Stomach (tissue), 9 donors: ENCODE data around the gene PNLDC1. TPM values are rescaled to one million over a fixed set of nuclear protein-coding genes. Genes with fewer than 3 reads are reported as not detected.
A peak's percentile ranks its signal among the peaks of the same experiment; 100 is the strongest.

ENCODE experiments used
- DNase-seq, 2 donors: peaks; one replicate each; pipeline versions ENCODE4 v3.0.0 to v3.0.0-alpha.2; 2013 to 2019
- H3K27ac ChIP-seq, 5 donors: fragments of 200-600 bp in 4 of 5; sonication (generic) in 4 of 5; one replicate each; pipeline ENCODE4 v1.5.1; 2013 to 2019; ENCODE audit warnings: mild to moderate bottlenecking in 1 of 5, moderate library complexity in 1 of 5
- H3K27me3 ChIP-seq, 3 donors: fragments of 200-600 bp; sonication (generic); one replicate each; pipeline ENCODE4 v1.5.1; 2017 to 2019; ENCODE audit warnings: mixed run types in 1 of 3
- H3K36me3 ChIP-seq, 4 donors: fragments of 200-600 bp; sonication (generic); 1 replicate in 3 of 4; 2 replicates in 1 of 4; pipeline ENCODE4 v1.5.1; 2016 to 2019
- H3K4me1 ChIP-seq, 4 donors: fragments of 200-600 bp; sonication (generic); one replicate each; pipeline ENCODE4 v1.5.1; 2016 to 2019
- H3K4me3 ChIP-seq, 4 donors: fragments of 200-600 bp; sonication (generic) in 3 of 4; one replicate each; pipeline ENCODE4 v1.5.1; 2016 to 2019; ENCODE audit warnings: mild to moderate bottlenecking in 1 of 4
- H3K9me3 ChIP-seq, 4 donors: fragments of 200-600 bp; sonication (generic); one replicate each; pipeline ENCODE4 v1.5.1; 2016 to 2019
- CTCF ChIP-seq, 7 experiments: fragments of 450-650 bp in 4 of 7; fragments of 200-600 bp in 3 of 7; sonication (generic) in 3 of 7; IDR thresholded peaks; one replicate each; pipeline ENCODE4 v1.5.1; 2016 to 2019; ENCODE audit warnings: antibody characterized with exemption in 7 of 7, control low read depth in 2 of 7, mild to moderate bottlenecking in 1 of 7
- EP300 ChIP-seq: sonication (generic); formaldehyde crosslinking; IDR thresholded peaks from one replicate; pipeline ENCODE4 v1.6.1; 2017; ENCODE audit warnings: antibody characterized with exemption
- POLR2A ChIP-seq, 4 donors: fragments of 450-650 bp; IDR thresholded peaks; one replicate each; pipeline ENCODE4 v1.6.1; 2016; ENCODE audit warnings: antibody characterized with exemption in 4 of 4, control low read depth in 2 of 4, mild to moderate bottlenecking in 1 of 4, moderate library complexity in 1 of 4
- POLR2AphosphoS5 ChIP-seq, 3 donors: sonication (generic); formaldehyde crosslinking; IDR thresholded peaks; one replicate each; pipeline ENCODE4 v1.6.1; 2016; ENCODE audit warnings: antibody characterized with exemption in 3 of 3
- WGBS, 5 donors: extraction: QIAGEN DNeasy Blood & Tissue Kit in 3 of 5; methylation state at CpG; one replicate each; pipeline versions ENCODE4 v1.1.5 to v1.1.7; 2013 to 2018; 5-methylcytosine and 5-hydroxymethylcytosine counted together
- intact Hi-C: fragments of 100-400 bp; cut with DNase I; formaldehyde crosslinking; loops from one replicate; pipeline ENCODE4 v1.15.1; 2023; ENCODE audit warnings: low total_unique reads
- polyA plus RNA-seq, 3 donors: library from polyadenylated mRNA; stranded (reverse); fragments of 200-250 nt; gene quantifications; one replicate each; pipeline ENCODE4 v1.2.3, GENCODE V29; 2013
- total RNA-seq, 5 donors: library from RNA; depleted of rRNA; stranded (reverse); fragments of >200 nt; gene quantifications; one replicate each; pipeline versions ENCODE4 v1.1.0 to v1.2.3, GENCODE V29; 2014 to 2016
- donor health status: healthy with polysubstance abuse.
- donor health status: Bipolar disorder and iron deficiency.
- donor health status: healthy.

Gene PNLDC1
- total and polyA plus RNA-seq, 8 donors, result 0.25 to 2.5 (median 0.43) TPM; not detected in 4

- intact Hi-C loops, result loop anchor here (10.0 kb wide), 1 partner anchor 75 kb away; no protein-coding TSS in a partner anchor
- TF ChIP-seq POLR2AphosphoS5 (IDR thresholded peaks at IDR 0.05) (no peak), CTCF (IDR thresholded peaks at IDR 0.05) (no peak), POLR2A (IDR thresholded peaks at IDR 0.05) (no peak), EP300 (no peak)
- DNase-seq, result no peak
- no peak overlapping the region for H3K4me3 ChIP-seq
- H3K4me1 ChIP-seq, result peaks cover 8 to 40% (median 29%) of the 10 kb centered on the region in 4 donors
- whole genome bisulfite sequencing, 5 donors, result 58 to 86% (median 73%) methylated on average over 2 of the region's 2 CpGs; no CpG with 5 or more reads in 1 of the 5 donors
- no peaks in the 10 kb centered on the region for H3K27me3 ChIP-seq
- H3K36me3 ChIP-seq, result peaks cover 22 to 54% (median 51%) of the 10 kb centered on the region in 4 donors
- H3K27ac ChIP-seq, result peak overlapping the region in 1 of 5 donors; percentile 99
- no peaks in the 10 kb centered on the region for H3K9me3 ChIP-seq
Measured at GRCh38 chr6:159759645-159760044, 40.4 kb upstream of the PNLDC1 start.

DNA sequence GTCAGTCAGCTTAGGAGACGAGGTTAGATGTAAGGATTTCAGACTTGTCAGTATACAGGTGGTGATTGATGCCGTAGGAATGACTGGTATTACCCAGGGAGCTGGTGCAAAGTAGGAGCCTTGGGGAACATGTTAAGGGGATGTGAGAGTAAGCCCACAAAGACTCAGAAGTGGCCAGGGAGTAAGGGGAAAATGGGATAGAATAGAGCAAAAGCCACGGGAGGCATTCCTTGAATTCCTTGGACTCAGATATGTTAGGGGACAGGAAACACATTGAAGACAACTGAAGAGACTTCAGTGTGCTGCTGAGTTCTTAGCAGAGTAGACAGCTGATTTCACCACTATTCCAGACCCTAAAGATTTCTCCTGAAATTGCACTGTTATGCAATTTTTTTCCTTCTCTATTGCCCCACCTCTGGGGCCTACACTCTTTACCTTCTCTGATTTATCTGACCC, 39.4 kb upstream of the PNLDC1 start:
- Histone ChIP-seq H3K27ac (peak overlapping the region in 4 of 5 donors; percentile 99), H3K36me3 (peaks cover 15 to 51% (median 48%) of the 10 kb centered on the region in 4 donors), H3K4me1 (peaks cover 8 to 47% (median 31%) of the 10 kb centered on the region in 4 donors), H3K9me3 (no peaks in the 10 kb centered on the region), H3K4me3 (peak overlapping the region in 3 of 4 donors; percentile 79 to 85 (median 83)), H3K27me3 (no peaks in the 10 kb centered on the region)
- intact Hi-C loops, result no loop called here
- TF ChIP-seq POLR2A (IDR thresholded peaks at IDR 0.05), result no peak
- TF ChIP-seq POLR2AphosphoS5 (IDR thresholded peaks at IDR 0.05), result no peak
- TF ChIP-seq CTCF (IDR thresholded peaks at IDR 0.05), result no peak
- no peak for TF ChIP-seq EP300
- DNase-seq, result peak in 1 of 2 donors; percentile 12
- 45 to 57% (median 47%) methylated on average over 3 of the region's 3 CpGs for WGBS, 5 donors

GRCh38 chr6:159761129-159761872, 38.8 kb upstream of the PNLDC1 start:
- peaks cover 8 to 50% (median 34%) of the 10 kb centered on the region in 4 donors for H3K4me1 ChIP-seq
- 4 to 10% (median 8%) methylated on average over 33 to 45 of the region's 45 CpGs for WGBS, 5 donors
- H3K36me3 ChIP-seq, result peaks cover 15 to 47% (median 41%) of the 10 kb centered on the region in 4 donors
- peak overlapping the region; percentile 99 to 100 (median 99) for H3K27ac ChIP-seq
- no peak for TF ChIP-seq POLR2AphosphoS5 (IDR thresholded peaks at IDR 0.05)
- TF ChIP-seq CTCF (IDR thresholded peaks at IDR 0.05), result no peak
- TF ChIP-seq POLR2A (IDR thresholded peaks at IDR 0.05), result no peak
- TF ChIP-seq EP300, result no peak
- no peaks in the 10 kb centered on the region for H3K9me3 ChIP-seq
- no peaks in the 10 kb centered on the region for H3K27me3 ChIP-seq
- DNase-seq, result peak; percentile 29 to 64
- H3K4me3 ChIP-seq, result peak overlapping the region; percentile 79 to 91 (median 84)
- intact Hi-C loops, result no loop called here

GRCh38 chr6:159761873-159762680, 38.0 kb upstream of the PNLDC1 start, which contains the start of gene ACAT2:
Gene ACAT2 (plus strand): TSS chr6:159762045. CDS start chr6:159762088, 43 bp downstream.
- H3K27ac ChIP-seq, result peak within 1 kb of the TSS; percentile 99 to 100 (median 99)
- TF ChIP-seq POLR2AphosphoS5 (IDR thresholded peaks at IDR 0.05), result peak; percentile 39 to 70 (median 62)
- TF ChIP-seq EP300, result no peak
- peak in 1 of 4 donors; percentile 26 for TF ChIP-seq POLR2A (IDR thresholded peaks at IDR 0.05)
- 0 to 1% (median 0%) methylated on average over 25 to 76 of the region's 76 CpGs for WGBS, 5 donors
- no peaks in the 10 kb centered on the region for H3K9me3 ChIP-seq
- H3K4me1 ChIP-seq, result peaks cover 8 to 50% (median 35%) of the 10 kb centered on the region in 4 donors
- DNase-seq, result peak; percentile 97 to 98
- peaks cover 17 to 47% (median 40%) of the 10 kb centered on the region in 4 donors for H3K36me3 ChIP-seq
- H3K4me3 ChIP-seq, result peak within 1 kb of the TSS; percentile 79 to 91 (median 84)
- no peaks in the 10 kb centered on the region for H3K27me3 ChIP-seq
- intact Hi-C loops, result no loop called here
